Suprapubic skin (tissue), 3 donors: ENCODE measurements around the gene TRAF7.

Experiments used
- CTCF ChIP-seq, 2 donors: fragments of 200-600 bp in 1 of 2; fragments of 450-650 bp in 1 of 2; sonication (generic) in 1 of 2; IDR thresholded peaks; one replicate each; pipeline ENCODE4 v1.5.1; 2016 to 2019; ENCODE audit warnings: antibody characterized with exemption in 2 of 2, mild to moderate bottlenecking in 1 of 2, moderate library complexity in 1 of 2
- EP300 ChIP-seq: sonication (generic); formaldehyde crosslinking; IDR thresholded peaks from one replicate; pipeline ENCODE4 v1.6.1; 2017; ENCODE audit warnings: antibody characterized with exemption
- POLR2A ChIP-seq, 2 donors: fragments of 450-650 bp; IDR thresholded peaks; one replicate each; pipeline ENCODE4 v1.6.1; 2017; ENCODE audit warnings: antibody characterized with exemption in 2 of 2, mild to moderate bottlenecking in 2 of 2, moderate library complexity in 2 of 2

DNA sequence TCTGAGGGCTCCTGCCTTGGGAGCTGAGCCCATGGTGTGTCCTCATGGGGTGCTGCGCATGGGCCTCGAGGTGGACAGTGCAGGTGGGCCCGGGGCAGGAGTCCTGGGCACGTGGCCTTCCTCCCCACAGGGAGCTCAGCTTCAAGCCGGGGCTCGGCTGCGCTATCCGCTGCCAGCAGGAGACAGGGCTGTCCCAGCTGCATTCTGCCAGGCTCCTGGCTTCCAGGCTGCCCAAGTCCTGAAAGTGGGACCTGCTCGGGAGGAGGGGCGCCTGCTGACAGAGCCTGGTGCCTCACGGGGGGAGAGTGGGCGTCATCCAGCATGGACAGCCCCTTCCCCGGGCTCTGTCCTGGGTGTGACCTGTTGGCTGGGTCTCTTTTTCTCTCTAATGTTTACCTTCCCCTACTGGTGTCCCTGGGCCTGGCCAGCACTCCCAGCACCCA lies 7.1 kb downstream of the TRAF7 start:
- TF ChIP-seq POLR2A (IDR thresholded peaks at IDR 0.05) (no peak), EP300 (no peak), CTCF (IDR thresholded peaks at IDR 0.05) (no peak)
